ENCODE results near the gene LAIR1.
"Not testable (repeated sequence)": the region's sequence is repeated elsewhere in the genome, so short reads cannot be mapped to it uniquely, and the experiment has no call there.

DNA sequence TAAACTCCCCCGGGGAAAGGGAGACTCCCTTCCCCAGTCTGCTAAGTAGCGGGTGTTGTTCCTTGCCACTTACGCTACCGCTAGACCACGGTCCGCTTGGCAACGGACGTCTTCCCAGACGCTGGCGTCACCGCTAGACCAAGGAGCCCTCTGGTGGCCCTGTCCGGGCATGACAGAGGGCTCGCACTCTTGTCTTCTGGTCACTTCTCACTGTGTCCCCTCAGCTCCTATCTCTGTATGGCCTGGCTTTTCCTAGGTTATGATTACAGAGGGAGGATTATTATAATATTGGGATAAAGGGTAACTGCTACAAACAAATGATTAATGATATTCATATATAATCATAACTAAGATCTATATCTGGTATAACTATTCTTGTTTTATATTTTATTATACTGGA, 41.8 kb downstream of the LAIR1 start:
- TF ChIP-seq CTCF (conservative IDR thresholded peaks at IDR 0.05): peak; percentile 43
- not testable (repeated sequence) for TF ChIP-seq ZFX (IDR thresholded peaks at IDR 0.05)
